Right kidney (tissue), 9 donors: ENCODE results near the gene ESR1.
A peak's percentile ranks its signal among the peaks of the same experiment; 100 is the strongest.

ENCODE experiments used
- DNase-seq: peaks from one replicate; pipeline ENCODE4 v3.0.0-alpha.2; 2016
- long read RNA-seq, 8 donors: transcript quantifications; one replicate each; lab custom pipeline, GENCODE V29; 2026

Gene ESR1
- long read RNA-seq, donor 1 = 0 reads
- long read RNA-seq, donor 2 = 0 reads
- long read RNA-seq, donor 3 = 0 reads
- long read RNA-seq, donor 4 = 0 reads
- long read RNA-seq, donor 5 = 0 reads
- long read RNA-seq, donor 6, partial matches to known transcripts = 6 of 6 reads
- long read RNA-seq, donor 6, other reads (novel, unspliced or antisense) = 0 of 6 reads
- long read RNA-seq, donor 7 = 0 reads
- long read RNA-seq, donor 8, partial matches to known transcripts = 25 of 25 reads
- long read RNA-seq, donor 8, other reads (novel, unspliced or antisense) = 0 of 25 reads

DNA sequence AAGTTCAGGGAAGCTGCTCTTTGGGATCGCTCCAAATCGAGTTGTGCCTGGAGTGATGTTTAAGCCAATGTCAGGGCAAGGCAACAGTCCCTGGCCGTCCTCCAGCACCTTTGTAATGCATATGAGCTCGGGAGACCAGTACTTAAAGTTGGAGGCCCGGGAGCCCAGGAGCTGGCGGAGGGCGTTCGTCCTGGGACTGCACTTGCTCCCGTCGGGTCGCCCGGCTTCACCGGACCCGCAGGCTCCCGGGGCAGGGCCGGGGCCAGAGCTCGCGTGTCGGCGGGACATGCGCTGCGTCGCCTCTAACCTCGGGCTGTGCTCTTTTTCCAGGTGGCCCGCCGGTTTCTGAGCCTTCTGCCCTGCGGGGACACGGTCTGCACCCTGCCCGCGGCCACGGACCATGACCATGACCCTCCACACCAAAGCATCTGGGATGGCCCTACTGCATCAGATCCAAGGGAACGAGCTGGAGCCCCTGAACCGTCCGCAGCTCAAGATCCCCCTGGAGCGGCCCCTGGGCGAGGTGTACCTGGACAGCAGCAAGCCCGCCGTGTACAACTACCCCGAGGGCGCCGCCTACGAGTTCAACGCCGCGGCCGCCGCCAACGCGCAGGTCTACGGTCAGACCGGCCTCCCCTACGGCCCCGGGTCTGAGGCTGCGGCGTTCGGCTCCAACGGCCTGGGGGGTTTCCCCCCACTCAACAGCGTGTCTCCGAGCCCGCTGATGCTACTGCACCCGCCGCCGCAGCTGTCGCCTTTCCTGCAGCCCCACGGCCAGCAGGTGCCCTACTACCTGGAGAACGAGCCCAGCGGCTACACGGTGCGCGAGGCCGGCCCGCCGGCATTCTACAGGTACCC, at the start of gene ESR1:
ESR1 (plus strand) TSS at position 170 of the 858 bp plus-strand sequence; CDS start at position 401, 231 bp downstream.
- DNase-seq = peak; percentile 58

GRCh38 chr6:151760486-151760885, 47.0 kb upstream of the ESR1 start:
- DNase-seq = no peak

- no peak for DNase-seq
Observed at GRCh38 chr6:151761851-151762250, 45.6 kb upstream of the ESR1 start.

DNA sequence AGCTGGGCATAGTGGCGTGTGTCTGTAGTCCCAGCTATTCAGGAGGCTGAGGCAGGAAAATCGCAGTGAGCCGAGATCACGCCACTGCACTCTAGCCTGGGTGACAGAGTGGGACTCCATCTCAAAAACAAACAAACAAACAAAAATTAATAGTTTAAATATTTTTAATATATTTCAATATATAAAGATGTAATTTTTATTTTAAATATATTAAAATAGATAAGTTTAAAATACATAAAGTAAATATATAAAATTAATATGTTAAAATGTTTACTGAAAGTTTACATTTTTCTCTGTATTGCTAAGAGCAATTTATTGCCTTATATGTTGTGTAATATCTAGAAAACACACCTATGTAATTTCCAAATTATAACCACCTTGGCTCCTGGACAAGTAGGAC, 44.7 kb upstream of the ESR1 start:
- no peak for DNase-seq

GRCh38 chr6:151763303-151763702, 44.2 kb upstream of the ESR1 start:
- DNase-seq = peak; percentile 1

DNA sequence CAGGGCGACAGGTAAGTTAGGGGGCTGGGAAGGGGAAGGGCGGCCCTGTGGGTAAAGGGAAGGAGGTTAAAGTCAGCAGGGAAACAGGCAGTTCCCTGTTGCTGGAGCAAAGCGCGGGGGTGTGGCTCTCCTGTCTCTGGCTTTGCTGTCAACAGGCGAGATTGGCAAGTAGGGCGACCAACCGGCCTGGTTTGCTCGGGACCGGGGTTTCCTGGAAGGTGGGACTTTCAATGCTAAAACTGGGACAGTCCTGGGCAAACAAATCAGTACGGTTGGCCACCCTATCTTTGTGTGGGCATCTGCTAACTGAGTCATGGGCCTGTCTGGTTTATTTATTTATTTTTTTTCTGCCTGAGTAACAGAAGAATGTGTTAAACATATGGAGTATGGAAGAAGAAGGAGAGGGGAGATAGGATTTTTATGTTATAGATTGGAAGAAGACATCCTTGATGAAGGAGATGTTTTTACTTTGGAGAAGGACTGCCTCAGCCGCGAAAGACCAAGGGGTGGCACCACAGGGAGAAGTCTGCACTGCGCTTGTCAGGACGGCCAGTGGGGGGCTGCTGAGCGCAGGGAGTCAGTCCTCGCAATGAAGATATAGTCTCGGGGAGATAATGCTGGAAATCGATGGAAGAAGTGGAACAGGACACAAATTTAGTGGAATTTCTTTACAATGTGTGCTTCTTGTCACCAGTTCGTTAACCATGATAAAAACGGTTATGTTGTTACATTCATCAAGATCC, 43.4 kb upstream of the ESR1 start:
- peak; percentile 57 for DNase-seq

DNA sequence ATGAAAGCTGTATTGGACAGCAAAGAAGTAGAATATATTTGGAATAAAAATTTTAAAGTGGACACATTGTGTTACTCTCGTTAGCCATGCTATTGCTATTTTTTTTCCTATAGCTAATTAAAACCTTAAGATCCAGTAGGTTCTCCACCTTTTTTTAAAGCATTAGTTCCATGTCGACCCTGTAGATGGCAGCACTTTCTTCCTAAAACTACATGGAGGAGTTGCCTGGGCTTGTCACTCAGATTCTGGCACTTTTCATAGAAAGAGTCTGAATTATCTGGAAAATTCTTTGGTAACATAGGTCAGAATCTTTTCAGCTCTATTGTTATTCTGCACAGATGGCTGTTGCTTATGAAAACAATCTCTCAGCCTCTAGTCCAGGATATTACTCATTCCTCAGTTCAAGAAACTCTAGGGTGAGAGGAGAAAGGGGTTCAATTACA, 42.0 kb upstream of the ESR1 start:
- DNase-seq = peak; percentile 8

- DNase-seq = no peak
Observed at GRCh38 chr6:151772446-151772845, 35.0 kb upstream of the ESR1 start.

GRCh38 chr6:151773382-151773781, 34.1 kb upstream of the ESR1 start:
- DNase-seq = no peak

- DNase-seq = no peak
Observed at GRCh38 chr6:151782560-151782959, 24.9 kb upstream of the ESR1 start.

DNA sequence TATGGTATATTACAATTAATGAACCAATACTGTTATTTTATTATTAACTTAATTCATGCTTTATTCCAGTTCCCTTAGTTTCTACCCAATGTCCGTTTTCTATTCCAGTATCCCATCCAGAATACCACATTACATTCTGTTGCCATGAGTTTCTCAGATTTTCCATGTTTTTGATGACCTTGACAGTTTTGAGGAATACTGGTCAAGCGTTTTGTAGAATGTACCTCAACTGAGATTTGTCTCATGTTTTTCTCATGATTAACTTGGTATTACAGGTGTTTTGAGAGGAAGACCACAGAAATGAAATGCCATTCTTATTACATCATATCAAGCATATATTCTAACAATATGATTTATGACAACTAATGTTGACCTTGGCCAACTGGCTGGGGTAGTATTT, 23.8 kb upstream of the ESR1 start:
- DNase-seq = no peak

DNA sequence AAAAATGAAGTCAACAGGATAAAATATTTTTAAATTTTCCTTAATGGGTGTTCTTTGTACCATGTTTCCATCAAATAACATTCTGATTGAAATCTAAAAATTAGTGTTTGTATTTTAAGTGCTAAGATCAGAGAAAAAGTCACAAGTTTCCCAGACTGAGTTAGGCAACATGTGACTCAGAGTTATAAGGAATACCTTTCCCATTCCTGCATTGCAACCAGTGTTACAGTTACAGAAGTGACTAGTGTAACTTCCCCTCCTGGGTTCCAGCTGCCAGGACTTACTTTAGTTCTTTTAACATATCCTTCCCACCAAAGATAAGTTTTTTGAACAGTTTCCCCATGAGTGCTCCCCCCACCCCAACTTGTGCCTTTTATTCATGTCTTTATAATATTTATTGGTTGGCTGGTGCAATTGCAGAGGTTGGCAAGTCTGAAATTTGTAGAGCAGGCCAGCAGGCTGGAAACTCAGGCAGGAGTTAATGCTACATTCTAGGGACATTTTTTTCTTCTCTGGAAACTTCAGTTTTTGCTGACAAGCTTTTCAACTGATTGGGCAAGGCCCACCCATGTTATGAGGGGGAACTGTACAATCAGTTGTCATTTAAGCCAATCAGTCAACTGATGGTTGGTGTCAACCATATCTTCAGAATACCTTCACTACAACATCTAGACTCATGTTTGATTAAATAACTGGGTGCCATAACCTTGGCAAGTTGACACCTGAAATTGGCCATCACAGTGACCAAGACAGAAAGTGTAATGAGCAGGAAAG, 22.9 kb upstream of the ESR1 start:
- no peak for DNase-seq

GRCh38 chr6:151796842-151797530, 10.5 kb upstream of the ESR1 start:
- DNase-seq = no peak

DNA sequence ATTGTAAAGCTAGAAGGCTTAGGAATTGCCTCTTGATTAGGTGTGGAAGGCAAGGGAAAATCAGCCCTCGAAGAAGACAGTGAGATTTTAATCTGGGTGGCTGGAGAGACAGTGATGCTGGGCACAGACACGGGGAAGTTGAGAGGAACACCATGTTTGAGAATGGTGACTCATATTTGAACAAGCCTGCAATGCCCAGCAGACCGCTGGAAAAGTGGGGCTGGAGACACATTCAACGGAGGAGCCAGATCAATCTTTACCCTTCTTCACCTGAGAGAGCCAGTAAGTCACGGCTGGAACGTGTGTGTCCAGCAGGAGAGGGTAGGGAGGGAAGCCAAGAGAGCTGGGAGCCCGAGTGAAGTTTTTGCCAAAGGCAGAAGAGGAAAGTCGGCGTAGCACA, 3.7 kb upstream of the ESR1 start:
- DNase-seq = no peak

DNA sequence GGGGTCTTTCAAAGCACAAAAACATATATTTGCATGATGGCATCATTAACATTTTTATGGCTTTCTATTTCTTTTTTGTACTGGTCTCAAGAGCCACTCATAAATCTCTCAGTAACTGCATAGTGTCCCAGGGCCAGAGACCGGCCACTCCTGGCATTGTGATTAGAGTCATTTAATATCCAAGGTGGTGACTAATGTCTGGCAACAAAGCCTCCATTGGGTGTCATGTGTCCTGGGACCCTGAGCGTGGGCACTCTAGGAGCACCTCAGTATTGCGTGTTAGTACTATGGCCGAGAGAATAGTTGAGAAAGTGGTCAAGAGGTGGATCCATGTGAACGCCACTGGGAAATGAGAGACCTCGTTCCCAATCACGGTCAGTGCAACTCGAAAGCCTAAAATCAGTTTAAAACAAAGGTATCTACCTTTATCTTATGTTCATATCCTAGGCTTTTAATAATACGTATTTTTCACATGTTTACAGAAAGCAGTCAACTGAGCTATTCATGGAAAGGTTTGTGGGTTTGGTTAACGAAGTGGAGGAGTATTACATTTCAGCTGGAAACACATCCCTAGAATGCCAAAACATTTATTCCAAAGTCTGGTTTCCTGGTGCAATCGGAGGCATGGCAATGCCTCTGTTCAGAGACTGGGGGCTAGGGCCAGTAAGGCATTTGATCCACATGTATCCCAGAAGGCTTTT, 2.7 kb upstream of the ESR1 start:
- no peak for DNase-seq

DNA sequence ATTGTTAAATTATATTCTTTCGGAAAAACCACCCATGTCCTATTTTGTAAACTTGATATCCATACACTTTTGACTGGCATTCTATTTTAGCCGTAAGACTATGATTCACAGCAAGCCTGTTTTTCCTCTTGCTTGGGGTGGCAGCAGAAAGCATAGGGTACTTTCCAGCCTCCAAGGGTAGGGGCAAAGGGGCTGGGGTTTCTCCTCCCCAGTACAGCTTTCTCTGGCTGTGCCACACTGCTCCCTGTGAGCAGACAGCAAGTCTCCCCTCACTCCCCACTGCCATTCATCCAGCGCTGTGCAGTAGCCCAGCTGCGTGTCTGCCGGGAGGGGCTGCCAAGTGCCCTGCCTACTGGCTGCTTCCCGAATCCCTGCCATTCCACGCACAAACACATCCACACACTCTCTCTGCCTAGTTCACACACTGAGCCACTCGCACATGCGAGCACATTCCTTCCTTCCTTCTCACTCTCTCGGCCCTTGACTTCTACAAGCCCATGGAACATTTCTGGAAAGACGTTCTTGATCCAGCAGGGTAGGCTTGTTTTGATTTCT, 2.1 kb upstream of the ESR1 start:
- DNase-seq = no peak

DNA sequence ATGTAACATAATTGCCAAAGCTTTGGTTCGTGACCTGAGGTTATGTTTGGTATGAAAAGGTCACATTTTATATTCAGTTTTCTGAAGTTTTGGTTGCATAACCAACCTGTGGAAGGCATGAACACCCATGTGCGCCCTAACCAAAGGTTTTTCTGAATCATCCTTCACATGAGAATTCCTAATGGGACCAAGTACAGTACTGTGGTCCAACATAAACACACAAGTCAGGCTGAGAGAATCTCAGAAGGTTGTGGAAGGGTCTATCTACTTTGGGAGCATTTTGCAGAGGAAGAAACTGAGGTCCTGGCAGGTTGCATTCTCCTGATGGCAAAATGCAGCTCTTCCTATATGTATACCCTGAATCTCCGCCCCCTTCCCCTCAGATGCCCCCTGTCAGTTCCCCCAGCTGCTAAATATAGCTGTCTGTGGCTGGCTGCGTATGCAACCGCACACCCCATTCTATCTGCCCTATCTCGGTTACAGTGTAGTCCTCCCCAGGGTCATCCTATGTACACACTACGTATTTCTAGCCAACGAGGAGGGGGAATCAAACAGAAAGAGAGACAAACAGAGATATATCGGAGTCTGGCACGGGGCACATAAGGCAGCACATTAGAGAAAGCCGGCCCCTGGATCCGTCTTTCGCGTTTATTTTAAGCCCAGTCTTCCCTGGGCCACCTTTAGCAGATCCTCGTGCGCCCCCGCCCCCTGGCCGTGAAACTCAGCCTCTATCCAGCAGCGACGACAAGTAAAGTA, 547 bp upstream of the ESR1 start:
- no peak for DNase-seq

GRCh38 chr6:151808371-151809241, 1.1 kb downstream of the ESR1 start:
- DNase-seq = peak; percentile 62

DNA sequence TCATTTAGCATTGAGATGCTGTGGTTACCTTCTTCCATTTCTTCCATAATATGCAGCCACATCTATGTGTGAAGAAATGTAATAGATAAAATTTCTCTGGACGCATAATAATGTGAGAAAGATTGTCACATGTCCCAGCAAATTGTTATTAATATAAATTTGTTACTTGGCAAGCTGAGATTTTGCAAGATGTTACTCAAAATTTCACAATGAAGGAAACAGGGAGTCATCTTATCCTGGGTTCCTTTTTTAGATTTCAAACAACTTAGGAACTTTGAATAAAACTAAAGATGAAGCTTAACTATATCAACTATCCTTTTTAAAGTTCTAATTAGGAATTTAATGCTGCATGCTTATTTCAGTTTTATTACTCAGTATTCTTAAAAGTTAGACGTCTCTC, 3.6 kb downstream of the ESR1 start:
- no peak for DNase-seq
